HG02588 (cell line): ENCODE data around the gene RGL4.
"Not testable (repeated sequence)": the region's sequence is repeated elsewhere in the genome, so short reads cannot be mapped to it uniquely, and the experiment has no call there.

Source experiments
- ATAC-seq: cut with Tn5 transposase; IDR thresholded peaks from one replicate; pipeline ENCODE4 v1.9.1; 2021; ENCODE audit warnings: mild to moderate bottlenecking, moderate library complexity; ENCODE audit not compliant: unreplicated experiment

Gene RGL4

DNA sequence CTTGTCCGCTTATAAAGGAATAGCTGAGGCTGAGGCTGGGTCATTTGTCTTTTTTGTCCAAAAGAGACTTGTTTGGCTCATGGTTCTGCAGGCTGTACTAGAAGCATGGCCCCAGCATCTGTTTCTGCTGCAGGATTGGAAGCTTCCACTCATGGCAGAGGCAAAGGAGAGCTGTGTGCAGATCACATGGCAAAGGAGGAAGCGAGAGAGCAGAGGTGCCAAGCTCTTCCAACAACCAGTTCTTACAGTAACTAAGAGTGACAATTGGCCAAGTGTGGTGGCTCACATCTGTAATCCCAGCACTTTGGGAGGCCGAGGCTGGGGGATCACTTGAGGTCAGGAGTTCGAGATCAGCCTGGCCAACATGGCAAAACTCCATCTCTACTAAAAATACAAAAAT, 37.3 kb downstream of the RGL4 start:
- ATAC-seq, result not testable (repeated sequence)

DNA sequence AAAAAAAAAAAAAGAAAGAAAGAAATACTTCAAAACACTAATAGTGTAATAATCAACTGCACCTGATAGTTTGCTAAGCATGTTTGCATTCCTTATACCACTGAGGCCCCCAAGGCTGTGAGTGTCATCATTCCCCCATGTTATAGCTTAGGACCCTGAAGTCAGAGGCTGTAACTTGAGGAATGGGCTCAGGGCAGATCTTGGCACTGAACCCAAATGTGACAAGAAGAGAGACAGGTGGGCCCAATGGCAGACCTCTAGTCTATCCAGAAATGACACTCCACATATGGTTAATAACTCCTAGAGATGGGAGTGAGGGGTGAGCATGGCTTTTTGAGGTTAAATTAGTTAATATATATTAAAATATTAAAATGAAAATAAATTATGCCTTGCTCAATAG, 46.9 kb downstream of the RGL4 start:
- ATAC-seq, result no peak

DNA sequence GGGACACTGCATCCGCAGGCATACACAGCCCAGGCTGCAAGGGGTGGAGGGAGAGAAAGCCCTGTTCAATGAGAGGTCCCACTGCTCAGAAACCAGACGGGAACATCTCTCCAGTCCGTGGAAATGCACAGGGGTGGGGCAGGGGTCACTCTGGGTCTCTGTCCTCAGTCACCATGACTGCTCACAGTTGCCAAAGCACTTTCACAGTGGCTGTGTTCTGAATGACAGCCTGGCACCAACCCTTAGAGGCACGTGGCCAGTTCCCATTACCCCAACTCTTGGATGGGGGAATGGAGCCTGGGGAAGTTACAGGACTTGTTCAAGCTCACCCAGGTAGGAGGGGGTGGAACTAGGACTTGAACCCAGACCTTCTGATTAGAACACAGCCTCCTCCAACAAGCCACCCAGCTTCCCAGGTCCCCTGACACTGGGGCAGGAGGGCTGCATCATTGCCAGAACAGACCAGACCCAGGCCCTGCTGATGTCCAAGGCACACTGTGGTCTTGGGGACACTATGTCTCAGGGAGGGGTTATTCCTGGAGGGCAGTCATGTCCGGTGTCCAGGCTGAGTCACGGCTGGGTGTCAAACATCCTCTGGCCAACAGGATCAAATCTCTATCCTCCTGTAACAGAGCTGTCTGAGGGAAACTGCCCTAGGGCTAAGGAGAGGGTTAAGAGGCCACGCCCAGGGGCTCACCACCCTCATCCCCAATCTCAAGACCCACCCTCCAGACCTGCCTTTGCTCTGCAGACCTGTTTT, 51.9 kb downstream of the RGL4 start:
- no peak for ATAC-seq

DNA sequence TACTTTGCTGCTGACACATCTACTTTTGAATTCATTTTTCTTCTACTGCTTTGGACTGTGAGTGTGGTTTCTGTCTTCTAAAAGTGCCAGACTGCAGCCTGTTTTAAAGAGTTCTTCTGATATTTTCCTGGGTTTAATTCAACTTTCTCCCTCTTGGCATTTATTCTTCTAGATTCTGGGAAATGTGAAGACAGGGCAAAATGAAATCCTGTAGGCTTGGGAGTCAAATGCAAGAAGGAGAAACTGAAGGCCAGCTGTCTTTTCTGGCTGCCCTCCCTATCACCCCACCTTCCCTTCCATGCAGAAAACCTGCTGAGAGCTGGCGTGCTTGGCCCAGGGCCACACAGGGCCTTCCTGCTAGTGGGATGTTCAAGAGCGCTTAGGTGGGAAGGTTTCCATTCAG, 52.5 kb downstream of the RGL4 start:
- no peak for ATAC-seq

DNA sequence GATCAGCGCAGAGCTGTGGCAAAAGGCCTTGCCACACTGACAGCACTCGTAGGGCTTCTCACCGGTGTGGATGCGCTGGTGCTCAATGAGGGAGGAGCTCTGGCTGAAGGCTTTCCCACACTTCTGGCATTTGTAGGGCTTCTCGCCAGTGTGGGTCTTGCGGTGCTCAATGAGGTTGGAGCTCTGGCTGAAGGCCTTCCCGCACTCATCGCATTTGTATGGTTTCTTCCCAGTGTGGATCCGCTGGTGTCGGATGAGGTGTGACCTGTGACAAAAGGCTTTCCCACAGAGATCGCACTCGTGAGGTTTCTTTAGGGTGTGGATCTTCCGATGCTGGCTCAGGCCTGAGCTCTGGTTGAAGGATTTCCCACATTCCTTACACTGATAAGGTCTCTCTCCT, 53.2 kb downstream of the RGL4 start:
- ATAC-seq, result no peak

DNA sequence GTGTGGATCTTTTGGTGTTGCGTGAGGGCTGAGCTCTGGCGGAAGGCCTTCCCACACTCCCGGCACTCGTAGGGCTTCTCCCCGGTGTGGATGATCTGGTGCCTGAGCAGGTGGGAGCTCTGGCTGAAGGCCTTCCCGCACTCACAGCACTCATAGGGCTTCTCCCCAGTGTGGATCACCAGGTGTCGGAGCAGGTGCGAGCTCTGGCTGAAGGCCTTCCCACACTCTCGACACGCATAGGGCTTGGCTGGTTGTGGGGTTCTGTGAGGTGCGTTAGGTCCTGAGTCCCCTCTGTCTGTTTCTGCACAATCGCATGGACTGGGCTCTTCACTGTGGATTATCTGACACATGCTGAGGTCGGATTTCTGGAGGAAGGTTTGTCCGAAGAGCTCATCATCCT, 53.7 kb downstream of the RGL4 start:
- ATAC-seq, result no peak

DNA sequence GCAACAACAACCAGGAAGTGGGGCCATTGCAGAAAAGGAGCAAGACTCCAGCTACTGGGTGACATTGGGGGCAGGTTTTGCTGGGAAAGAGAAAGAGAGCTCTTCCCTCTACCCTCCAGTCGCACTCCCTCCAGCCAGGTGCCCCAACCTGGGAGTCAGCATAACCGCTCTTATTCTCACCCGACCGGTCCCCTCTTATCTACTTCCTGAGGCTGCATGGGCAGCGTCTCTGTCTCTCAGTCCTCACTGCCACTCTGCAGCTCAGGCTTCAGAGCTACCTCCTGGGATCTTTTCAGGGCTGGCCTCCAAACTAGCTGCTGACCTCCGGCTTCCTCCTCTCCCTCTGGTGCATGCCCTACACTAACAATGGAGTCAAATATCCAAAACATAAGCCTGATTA, 55.0 kb downstream of the RGL4 start:
- ATAC-seq, result no peak
